SH-SY5Y (cell line): Measurements from ENCODE around the gene RSU1.

Experiments used
- GATA2 ChIP-seq: IDR thresholded peaks from 2 replicates; pipeline ENCODE4 v1.6.1; 2011; ENCODE audit warnings: mild to moderate bottlenecking, low read depth, low read length
- GATA3 ChIP-seq: IDR thresholded peaks from 2 replicates; pipeline ENCODE4 v1.6.1; 2011; ENCODE audit warnings: low read depth, mild to moderate bottlenecking, low read length, moderate library complexity

GRCh38 chr10:16632996-16633395 is 184.2 kb downstream of the RSU1 start:
- TF ChIP-seq GATA2, result no peak
- no peak for TF ChIP-seq GATA3
